Measurements from ENCODE around the gene LRRC15. TPM values are rescaled to one million over a fixed set of nuclear protein-coding genes. Genes with fewer than 3 reads are reported as not detected.

The LRRC15 gene
- total RNA-seq, 1 donor from 2014 or later: 0.38 TPM

- DNase-seq (ENCODE audit: low spot score): no peak
Observed at GRCh38 chr3:194367992-194368841, 1.3 kb downstream of the LRRC15 start.

GRCh38 chr3:194365978-194366490 is 3.5 kb downstream of the LRRC15 start:
- DNase-seq (ENCODE audit: low spot score): no peak
- intact Hi-C loops (cut with DNase I): no loop called here

More at GRCh38 chr3:194367992-194368841, 1.3 kb downstream of the LRRC15 start:
- intact Hi-C loops (cut with DNase I): no loop called here

- DNase-seq (ENCODE audit: low spot score): no peak
- intact Hi-C loops (cut with DNase I): no loop called here
Observed at GRCh38 chr3:194365526-194365925, 4.0 kb downstream of the LRRC15 start.

GRCh38 chr3:194364652-194365434 is 4.7 kb downstream of the LRRC15 start:
- DNase-seq (ENCODE audit: low spot score): no peak
- intact Hi-C loops (cut with DNase I): no loop called here

- intact Hi-C loops (cut with DNase I): no loop called here
- DNase-seq (ENCODE audit: low spot score): no peak
Observed at GRCh38 chr3:194364314-194364651, 5.3 kb downstream of the LRRC15 start.

- DNase-seq (ENCODE audit: low spot score): no peak
- intact Hi-C loops (cut with DNase I): no loop called here
Observed at GRCh38 chr3:194360568-194360967, 9.0 kb downstream of the LRRC15 start.

- DNase-seq (ENCODE audit: low spot score): no peak
- intact Hi-C loops (cut with DNase I): no loop called here
Observed at GRCh38 chr3:194357681-194358080, 11.9 kb downstream of the LRRC15 start.

- no peak for DNase-seq (ENCODE audit: low spot score)
- intact Hi-C loops (cut with DNase I): no loop called here
Observed at GRCh38 chr3:194355379-194355778, 14.2 kb downstream of the LRRC15 start.

- intact Hi-C loops (cut with DNase I): no loop called here
- no peak for DNase-seq (ENCODE audit: low spot score)
Observed at GRCh38 chr3:194354315-194354714, 15.2 kb downstream of the LRRC15 start.

GRCh38 chr3:194352667-194353246 is 16.8 kb downstream of the LRRC15 start:
- DNase-seq (ENCODE audit: low spot score): no peak
- intact Hi-C loops (cut with DNase I): no loop called here

- DNase-seq (ENCODE audit: low spot score): no peak
- intact Hi-C loops (cut with DNase I): no loop called here
Observed at GRCh38 chr3:194351952-194352536, 17.5 kb downstream of the LRRC15 start.

GRCh38 chr3:194351080-194351672 is 18.4 kb downstream of the LRRC15 start, which contains the start of gene CPN2:
CPN2 (minus strand) TSS chr3:194351328; CDS start chr3:194342702, 8,626 bp downstream.
- no peak for DNase-seq (ENCODE audit: low spot score)
- intact Hi-C loops (cut with DNase I): no loop called here

- DNase-seq (ENCODE audit: low spot score): no peak
- intact Hi-C loops (cut with DNase I): no loop called here
Observed at GRCh38 chr3:194350726-194351071, 18.8 kb downstream of the LRRC15 start.

GRCh38 chr3:194348354-194348753 is 21.2 kb downstream of the LRRC15 start:
- no peak for DNase-seq (ENCODE audit: low spot score)
- intact Hi-C loops (cut with DNase I): no loop called here

GRCh38 chr3:194346621-194347020 is 22.9 kb downstream of the LRRC15 start:
- intact Hi-C loops (cut with DNase I): no loop called here

GRCh38 chr3:194346035-194346434 is 23.5 kb downstream of the LRRC15 start:
- no peak for DNase-seq (ENCODE audit: low spot score)
- intact Hi-C loops (cut with DNase I): no loop called here

More at GRCh38 chr3:194346621-194347020, 22.9 kb downstream of the LRRC15 start:
- no peak for DNase-seq (ENCODE audit: low spot score)

GRCh38 chr3:194344012-194344411 is 25.5 kb downstream of the LRRC15 start:
- intact Hi-C loops (cut with DNase I): no loop called here
- DNase-seq (ENCODE audit: low spot score): peak; percentile 85

GRCh38 chr3:194343561-194343893 is 26.0 kb downstream of the LRRC15 start:
- intact Hi-C loops (cut with DNase I): no loop called here

GRCh38 chr3:194342861-194343560 is 26.5 kb downstream of the LRRC15 start:
- intact Hi-C loops (cut with DNase I): no loop called here
- no peak for DNase-seq (ENCODE audit: low spot score)

More at GRCh38 chr3:194343561-194343893, 26.0 kb downstream of the LRRC15 start:
- no peak for DNase-seq (ENCODE audit: low spot score)

Data from cardiac septum (tissue), 1 donor.